ENCODE measurements around the gene TLE1.

GRCh38 chr9:81590688-81591087 is 98.7 kb downstream of the TLE1 start:
- TF ChIP-seq CTCF (IDR thresholded peaks at IDR 0.05) (no peak), POLR2AphosphoS5 (IDR thresholded peaks at IDR 0.05) (no peak)

Measured in stomach (tissue), 4 donors.